ENCODE measurements around the gene SLC29A4. TPM values are rescaled to one million over a fixed set of nuclear protein-coding genes. Genes with fewer than 3 reads are reported as not detected.
"Not testable (repeated sequence)": the region's sequence is repeated elsewhere in the genome, so short reads cannot be mapped to it uniquely, and the experiment has no call there.

Gene SLC29A4
- total and polyA plus RNA-seq, 5 donors = 2.9 to 11.8 (median 4.0) TPM

GRCh38 chr7:5300366-5300765 lies 17.6 kb downstream of the SLC29A4 start:
- no peak overlapping the region for H3K4me3 ChIP-seq (ENCODE audit: low read length)
- H3K9me3 ChIP-seq (ENCODE audit: control insufficient read depth, low read length) = no peaks in the 10 kb centered on the region
- ATAC-seq = no peak
- H3K27me3 ChIP-seq (ENCODE audit: control insufficient read depth, insufficient read depth) = no peaks in the 10 kb centered on the region
- no peaks in the 10 kb centered on the region for H3K4me1 ChIP-seq (ENCODE audit: control insufficient read depth, insufficient read depth, low read length)
- H3K27ac ChIP-seq (ENCODE audit: low read length) = no peak overlapping the region
- DNase-seq = no peak
- 92% methylated on average over 24 of the region's 24 CpGs for WGBS
- intact Hi-C loops (cut with DNase I) = no loop called here

DNA sequence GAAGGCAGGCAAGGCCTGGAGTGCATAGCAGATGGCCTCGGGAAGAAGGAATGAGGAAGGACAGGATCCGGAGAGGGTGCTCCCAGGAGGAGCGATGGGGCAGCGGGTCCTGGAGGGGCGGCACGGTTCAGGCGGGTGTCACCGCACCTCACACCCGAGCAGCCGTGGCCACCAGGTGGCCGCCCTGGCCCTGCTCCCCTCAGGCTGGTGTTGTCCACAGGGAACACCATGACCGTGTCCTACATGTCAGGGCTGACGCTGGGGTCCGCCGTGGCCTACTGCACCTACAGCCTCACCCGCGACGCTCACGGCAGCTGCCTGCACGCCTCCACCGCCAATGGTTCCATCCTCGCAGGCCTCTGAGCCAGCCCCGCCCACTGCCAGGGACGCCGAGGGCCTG lies 19.8 kb downstream of the SLC29A4 start:
- peak in 1 of 2 donors; percentile 7 for ATAC-seq
- no peaks in the 10 kb centered on the region for H3K9me3 ChIP-seq (ENCODE audit: control insufficient read depth, low read length)
- no peaks in the 10 kb centered on the region for H3K4me1 ChIP-seq (ENCODE audit: control insufficient read depth, insufficient read depth, low read length)
- no peak overlapping the region for H3K27ac ChIP-seq (ENCODE audit: low read length)
- 68% methylated on average over 25 of the region's 25 CpGs for WGBS
- H3K27me3 ChIP-seq (ENCODE audit: control insufficient read depth, insufficient read depth) = no peaks in the 10 kb centered on the region
- peak in 1 of 3 donors; percentile 38 for DNase-seq
- no peak overlapping the region for H3K4me3 ChIP-seq (ENCODE audit: low read length)
- intact Hi-C loops (cut with DNase I) = no loop called here

DNA sequence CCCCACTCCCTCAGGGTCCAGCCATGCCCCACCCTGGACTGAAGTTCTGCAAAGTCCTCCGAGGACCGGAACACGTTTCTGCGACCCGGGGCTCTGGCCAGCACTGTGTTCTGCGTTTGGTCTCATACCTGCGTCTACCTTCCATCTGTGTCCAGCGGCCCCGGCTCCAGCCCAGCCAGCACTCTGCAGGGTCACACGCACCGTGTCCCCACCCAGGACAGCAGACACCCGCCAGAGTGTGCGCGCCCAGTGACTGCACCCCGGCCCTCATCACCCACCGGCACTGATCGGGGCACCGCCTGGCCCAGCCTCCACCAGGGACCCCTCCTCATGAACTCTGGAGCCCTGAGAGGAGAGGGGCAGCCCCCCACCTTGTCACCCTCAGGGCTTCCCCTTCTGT lies 20.3 kb downstream of the SLC29A4 start:
- H3K9me3 ChIP-seq (ENCODE audit: control insufficient read depth, low read length) = no peaks in the 10 kb centered on the region
- WGBS = 82% methylated on average over 18 of the region's 18 CpGs
- intact Hi-C loops (cut with DNase I) = no loop called here
- H3K4me3 ChIP-seq (ENCODE audit: low read length) = no peak overlapping the region
- H3K27me3 ChIP-seq (ENCODE audit: control insufficient read depth, insufficient read depth) = no peaks in the 10 kb centered on the region
- no peak overlapping the region for H3K27ac ChIP-seq (ENCODE audit: low read length)
- H3K4me1 ChIP-seq (ENCODE audit: control insufficient read depth, insufficient read depth, low read length) = no peaks in the 10 kb centered on the region
- ATAC-seq = peak in 1 of 2 donors; percentile 11
- DNase-seq = no peak

DNA sequence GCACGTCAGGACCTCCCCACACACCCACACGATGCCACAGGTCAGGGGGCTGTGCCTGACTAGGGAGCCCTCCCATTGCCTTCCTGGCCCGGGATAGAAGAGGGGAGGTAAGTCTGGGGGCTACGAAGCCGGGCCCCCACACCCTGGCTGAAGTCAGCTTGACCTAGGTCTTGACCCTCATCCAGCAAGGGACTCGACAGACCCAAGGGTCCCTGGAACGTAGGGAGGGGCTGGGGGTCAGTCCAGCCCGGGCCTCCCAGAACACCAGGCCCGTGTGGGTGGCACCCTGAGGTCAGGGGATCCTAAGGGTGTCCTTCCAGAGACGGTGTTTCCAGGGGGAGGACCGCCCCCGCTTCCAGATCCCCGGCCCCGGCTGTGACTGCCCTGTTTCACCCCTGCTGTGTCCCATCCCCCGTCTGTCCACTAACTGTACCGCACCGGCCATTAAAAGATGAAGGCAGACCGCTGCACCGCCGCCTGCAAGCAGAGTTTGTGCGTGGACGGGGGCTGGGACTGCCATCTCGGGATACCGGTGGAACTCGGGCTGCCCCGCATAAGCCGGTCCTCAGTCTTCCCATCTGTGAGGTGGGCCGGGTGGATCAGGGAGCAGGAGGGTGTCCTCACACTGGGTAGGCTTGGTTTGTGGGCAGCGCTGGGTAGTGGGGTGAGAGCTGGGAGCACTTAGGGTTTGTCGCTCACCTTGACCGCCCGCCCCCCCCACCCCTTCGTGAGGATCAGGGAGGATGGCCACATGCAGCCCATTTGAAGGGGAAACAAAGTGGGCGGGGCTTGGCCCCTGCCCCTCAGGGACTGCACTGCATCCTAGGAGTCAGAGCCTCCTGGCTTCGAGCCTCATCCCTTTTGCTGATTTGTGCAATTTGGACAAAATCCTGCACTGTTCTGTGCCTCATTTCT lies 21.1 kb downstream of the SLC29A4 start:
- Histone ChIP-seq H3K4me1 (ENCODE audit: control insufficient read depth, insufficient read depth, low read length) (no peaks in the 10 kb centered on the region), H3K9me3 (ENCODE audit: control insufficient read depth, low read length) (no peaks in the 10 kb centered on the region), H3K4me3 (ENCODE audit: low read length) (no peak overlapping the region), H3K27ac (ENCODE audit: low read length) (no peak overlapping the region), H3K27me3 (ENCODE audit: control insufficient read depth, insufficient read depth) (no peaks in the 10 kb centered on the region)
- ATAC-seq (peak in 1 of 2 donors; percentile 9), DNase-seq (no peak)
- intact Hi-C loops (cut with DNase I) = no loop called here
- WGBS = 71% methylated on average over 35 of the region's 35 CpGs

- H3K27me3 ChIP-seq (ENCODE audit: control insufficient read depth, insufficient read depth); DNase-seq; H3K4me1 ChIP-seq (ENCODE audit: control insufficient read depth, insufficient read depth, low read length); H3K27ac ChIP-seq (ENCODE audit: low read length); intact Hi-C loops (cut with DNase I); H3K9me3 ChIP-seq (ENCODE audit: control insufficient read depth, low read length); H3K4me3 ChIP-seq (ENCODE audit: low read length); ATAC-seq: not testable (repeated sequence)
- WGBS = 91% methylated on average over 9 of the region's 9 CpGs
These were observed 22.3 kb downstream of the SLC29A4 start for GRCh38 chr7:5305050-5305449.

- intact Hi-C loops (cut with DNase I); H3K27me3 ChIP-seq (ENCODE audit: control insufficient read depth, insufficient read depth); H3K27ac ChIP-seq (ENCODE audit: low read length); ATAC-seq; DNase-seq; H3K4me3 ChIP-seq (ENCODE audit: low read length); H3K4me1 ChIP-seq (ENCODE audit: control insufficient read depth, insufficient read depth, low read length); H3K9me3 ChIP-seq (ENCODE audit: control insufficient read depth, low read length): not testable (repeated sequence)
- WGBS = 92% methylated on average over 39 of the region's 39 CpGs
These were observed 24.7 kb downstream of the SLC29A4 start for GRCh38 chr7:5307221-5308142.

DNA sequence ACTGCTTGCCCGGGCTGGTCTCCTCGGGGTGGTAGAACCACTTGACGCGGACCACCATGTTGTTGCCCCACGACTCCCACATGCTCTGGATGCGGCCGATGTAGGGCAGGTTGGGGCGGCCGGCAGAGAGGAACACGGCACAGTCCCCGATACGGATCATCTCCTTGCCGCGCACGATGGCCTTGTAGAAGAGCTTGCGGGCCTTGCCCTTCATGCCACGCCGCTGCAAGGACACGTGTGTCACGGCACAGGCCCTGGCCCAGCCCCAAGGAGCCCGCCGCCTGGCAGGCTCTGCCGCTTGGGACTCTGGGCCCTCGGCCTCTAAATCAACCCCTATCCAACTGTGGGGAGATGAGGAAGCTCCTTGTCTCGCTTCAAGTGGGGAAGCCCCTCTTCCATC lies 26.4 kb downstream of the SLC29A4 start:
- no peaks in the 10 kb centered on the region for H3K9me3 ChIP-seq (ENCODE audit: control insufficient read depth, low read length)
- ATAC-seq (peak in 1 of 2 donors; percentile 5), DNase-seq (no peak)
- no peaks in the 10 kb centered on the region for H3K27me3 ChIP-seq (ENCODE audit: control insufficient read depth, insufficient read depth)
- H3K4me3 ChIP-seq (ENCODE audit: low read length) = no peak overlapping the region
- H3K27ac ChIP-seq (ENCODE audit: low read length) = no peak overlapping the region
- 95% methylated on average over 25 of the region's 25 CpGs for WGBS
- no peaks in the 10 kb centered on the region for H3K4me1 ChIP-seq (ENCODE audit: control insufficient read depth, insufficient read depth, low read length)
- intact Hi-C loops (cut with DNase I) = no loop called here

DNA sequence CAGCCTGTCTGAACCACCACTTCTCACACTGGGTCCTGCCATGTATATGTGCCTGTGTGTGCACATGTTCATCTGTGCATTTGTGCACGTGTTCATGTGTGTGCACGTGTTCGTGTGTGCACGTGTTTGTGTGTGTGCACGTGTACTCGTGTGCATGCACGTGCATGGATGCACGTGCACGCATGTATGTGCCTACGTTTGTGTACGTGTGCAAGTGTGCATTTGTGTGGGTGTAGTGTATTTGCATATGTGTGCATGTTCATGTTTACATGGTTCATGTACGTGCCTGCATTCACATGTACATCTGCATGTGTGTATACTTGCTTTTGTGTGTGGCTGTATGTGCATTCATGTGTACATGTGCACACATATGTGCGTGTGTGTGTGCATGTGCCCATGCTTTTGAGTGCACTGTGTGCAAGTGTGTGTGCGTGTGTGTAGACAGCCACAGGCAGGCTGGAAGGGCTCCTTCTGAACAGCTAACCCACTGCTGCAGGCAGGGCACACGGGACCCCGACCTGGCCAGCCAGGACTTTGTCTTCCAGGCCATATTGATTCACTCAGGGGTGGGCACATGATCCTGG lies 28.2 kb downstream of the SLC29A4 start:
- 96% methylated on average over 16 of the region's 16 CpGs for WGBS
- ATAC-seq = no peak
- H3K4me1 ChIP-seq (ENCODE audit: control insufficient read depth, insufficient read depth, low read length) = no peaks in the 10 kb centered on the region
- no peaks in the 10 kb centered on the region for H3K9me3 ChIP-seq (ENCODE audit: control insufficient read depth, low read length)
- no peaks in the 10 kb centered on the region for H3K27me3 ChIP-seq (ENCODE audit: control insufficient read depth, insufficient read depth)
- no peak for DNase-seq
- H3K4me3 ChIP-seq (ENCODE audit: low read length) = no peak overlapping the region
- no peak overlapping the region for H3K27ac ChIP-seq (ENCODE audit: low read length)
- intact Hi-C loops (cut with DNase I) = no loop called here

DNA sequence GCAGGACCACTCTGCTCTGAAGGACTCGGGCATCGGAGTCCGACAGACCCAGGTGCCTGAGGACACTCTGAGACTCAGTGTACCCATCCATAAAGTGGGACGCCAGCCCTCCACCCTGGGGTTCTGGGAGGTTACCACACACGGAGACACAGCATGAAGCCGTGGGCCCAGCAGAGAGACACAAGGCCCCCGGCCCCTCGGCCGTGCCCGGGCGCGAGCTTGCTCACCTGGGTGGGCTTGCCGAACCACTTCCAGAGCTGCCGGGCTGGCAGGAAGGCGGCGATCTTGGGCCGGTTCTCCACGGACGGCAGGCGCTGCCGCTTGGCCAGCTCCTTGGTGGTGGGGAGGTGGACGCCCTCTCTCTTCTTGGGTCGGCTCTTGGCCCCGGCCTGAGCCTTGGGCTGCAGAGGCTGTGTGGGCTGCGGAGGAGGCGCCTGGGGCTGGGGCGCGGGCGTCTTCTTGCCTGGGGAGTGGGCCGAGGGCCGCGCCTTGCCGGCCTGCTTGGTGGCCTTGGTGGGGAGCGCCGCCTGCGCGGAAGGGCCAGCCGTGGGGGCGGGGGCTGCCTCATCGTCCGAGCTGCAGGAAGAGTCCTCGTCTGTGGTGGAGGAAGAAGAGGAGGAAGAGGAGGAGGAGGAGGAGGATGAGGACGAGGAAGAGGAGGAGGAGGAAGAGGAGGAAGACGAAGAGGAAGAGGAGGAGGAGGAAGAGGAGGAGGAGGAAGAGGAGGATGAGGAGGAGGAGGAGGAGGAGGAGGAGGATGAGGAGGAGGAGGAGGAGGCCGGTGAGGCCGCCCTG lies 29.7 kb downstream of the SLC29A4 start:
- 88% methylated on average over 37 of the region's 46 CpGs for WGBS
- ATAC-seq; H3K4me3 ChIP-seq (ENCODE audit: low read length); H3K4me1 ChIP-seq (ENCODE audit: control insufficient read depth, insufficient read depth, low read length); H3K9me3 ChIP-seq (ENCODE audit: control insufficient read depth, low read length); H3K27ac ChIP-seq (ENCODE audit: low read length); intact Hi-C loops (cut with DNase I); H3K27me3 ChIP-seq (ENCODE audit: control insufficient read depth, insufficient read depth): not testable (repeated sequence)
- peak in 1 of 3 donors; percentile 46 for DNase-seq

- H3K9me3 ChIP-seq (ENCODE audit: control insufficient read depth, low read length); H3K27me3 ChIP-seq (ENCODE audit: control insufficient read depth, insufficient read depth); H3K27ac ChIP-seq (ENCODE audit: low read length); H3K4me3 ChIP-seq (ENCODE audit: low read length); H3K4me1 ChIP-seq (ENCODE audit: control insufficient read depth, insufficient read depth, low read length); intact Hi-C loops (cut with DNase I): not testable (repeated sequence)
- DNase-seq (peak in 1 of 3 donors; percentile 51), ATAC-seq (peak in 1 of 2 donors; percentile 11)
- 65% methylated on average over 48 of the region's 48 CpGs for WGBS
These were observed 30.5 kb downstream of the SLC29A4 start for GRCh38 chr7:5313076-5313885.

Measured in right cardiac atrium (tissue), 5 donors.